Uterus (tissue), 2 donors: ENCODE data around the gene MRPS7.

Experiments
- POLR2A ChIP-seq, 2 donors: fragments of 450-650 bp; IDR thresholded peaks; one replicate each; pipeline ENCODE4 v1.6.1; 2016; ENCODE audit warnings: antibody characterized with exemption in 2 of 2, mild to moderate bottlenecking in 1 of 2, moderate library complexity in 1 of 2
- TF ChIP-seq, protein P1 (sequence below), 4 experiments: fragments of 200-600 bp in 2 of 4; fragments of 450-650 bp in 2 of 4; sonication (generic) in 2 of 4; IDR thresholded peaks; one replicate each; pipeline ENCODE4 v1.5.1; 2016 to 2019; ENCODE audit warnings: antibody characterized with exemption in 4 of 4, mild to moderate bottlenecking in 2 of 4, moderate library complexity in 1 of 4

DNA sequence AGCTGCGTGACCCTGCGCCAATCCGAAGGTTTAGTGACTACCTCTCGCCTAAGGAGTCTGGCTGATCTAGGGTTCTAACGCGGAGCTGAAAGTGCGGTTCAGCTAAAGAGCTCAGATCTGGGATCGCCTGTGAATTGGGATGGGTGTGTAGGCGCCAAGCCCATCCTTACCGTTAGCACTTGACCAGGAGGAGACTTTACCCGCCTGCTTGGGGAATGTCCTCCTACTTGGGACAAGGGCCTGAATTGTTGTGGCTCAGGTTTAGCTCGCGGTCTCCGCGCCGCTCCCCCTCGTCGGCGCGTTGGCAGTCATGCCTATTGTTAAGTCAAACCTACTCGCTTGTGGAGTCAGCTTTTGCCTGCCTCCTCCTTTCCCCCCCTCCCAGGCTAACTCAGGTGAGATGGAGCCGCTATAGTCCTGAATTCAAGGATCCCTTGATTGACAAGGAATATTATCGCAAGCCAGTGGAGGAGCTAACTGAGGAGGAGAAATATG, 480 bp downstream of the MRPS7 start:
- TF ChIP-seq, protein P1, sequence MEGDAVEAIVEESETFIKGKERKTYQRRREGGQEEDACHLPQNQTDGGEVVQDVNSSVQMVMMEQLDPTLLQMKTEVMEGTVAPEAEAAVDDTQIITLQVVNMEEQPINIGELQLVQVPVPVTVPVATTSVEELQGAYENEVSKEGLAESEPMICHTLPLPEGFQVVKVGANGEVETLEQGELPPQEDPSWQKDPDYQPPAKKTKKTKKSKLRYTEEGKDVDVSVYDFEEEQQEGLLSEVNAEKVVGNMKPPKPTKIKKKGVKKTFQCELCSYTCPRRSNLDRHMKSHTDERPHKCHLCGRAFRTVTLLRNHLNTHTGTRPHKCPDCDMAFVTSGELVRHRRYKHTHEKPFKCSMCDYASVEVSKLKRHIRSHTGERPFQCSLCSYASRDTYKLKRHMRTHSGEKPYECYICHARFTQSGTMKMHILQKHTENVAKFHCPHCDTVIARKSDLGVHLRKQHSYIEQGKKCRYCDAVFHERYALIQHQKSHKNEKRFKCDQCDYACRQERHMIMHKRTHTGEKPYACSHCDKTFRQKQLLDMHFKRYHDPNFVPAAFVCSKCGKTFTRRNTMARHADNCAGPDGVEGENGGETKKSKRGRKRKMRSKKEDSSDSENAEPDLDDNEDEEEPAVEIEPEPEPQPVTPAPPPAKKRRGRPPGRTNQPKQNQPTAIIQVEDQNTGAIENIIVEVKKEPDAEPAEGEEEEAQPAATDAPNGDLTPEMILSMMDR (IDR thresholded peaks at IDR 0.05) = no peak
- no peak for TF ChIP-seq POLR2A (IDR thresholded peaks at IDR 0.05)
